Stimulated activated CD4-positive, alpha-beta T cell treated with anti-CD3 and anti-CD28 coated beads, Interleukin-12 subunit alpha, Interleukin-12 subunit beta, amount 100 ng/mL, for 4 hours (primary cell): ENCODE results near the gene ARRB2.

ENCODE experiments used
- DNase-seq: peaks from one replicate; pipeline ENCODE4 v3.0.0-alpha.2; 2020

Gene ARRB2

GRCh38 chr17:4766723-4767122 lies 56.3 kb downstream of the ARRB2 start:
- no peak for DNase-seq

GRCh38 chr17:4768298-4768697 lies 57.9 kb downstream of the ARRB2 start:
- no peak for DNase-seq

GRCh38 chr17:4769628-4770027 lies 59.2 kb downstream of the ARRB2 start:
- no peak for DNase-seq
